ENCODE results near the gene RALGPS1. TPM values are rescaled to one million over a fixed set of nuclear protein-coding genes. Genes with fewer than 3 reads are reported as not detected.

RALGPS1 gene
- total and polyA plus RNA-seq, 2 of the 13 experiments (the other 11 are each of a cell fraction or from before 2014, with no cell fraction given), result 3.7 to 6.5 TPM

DNA sequence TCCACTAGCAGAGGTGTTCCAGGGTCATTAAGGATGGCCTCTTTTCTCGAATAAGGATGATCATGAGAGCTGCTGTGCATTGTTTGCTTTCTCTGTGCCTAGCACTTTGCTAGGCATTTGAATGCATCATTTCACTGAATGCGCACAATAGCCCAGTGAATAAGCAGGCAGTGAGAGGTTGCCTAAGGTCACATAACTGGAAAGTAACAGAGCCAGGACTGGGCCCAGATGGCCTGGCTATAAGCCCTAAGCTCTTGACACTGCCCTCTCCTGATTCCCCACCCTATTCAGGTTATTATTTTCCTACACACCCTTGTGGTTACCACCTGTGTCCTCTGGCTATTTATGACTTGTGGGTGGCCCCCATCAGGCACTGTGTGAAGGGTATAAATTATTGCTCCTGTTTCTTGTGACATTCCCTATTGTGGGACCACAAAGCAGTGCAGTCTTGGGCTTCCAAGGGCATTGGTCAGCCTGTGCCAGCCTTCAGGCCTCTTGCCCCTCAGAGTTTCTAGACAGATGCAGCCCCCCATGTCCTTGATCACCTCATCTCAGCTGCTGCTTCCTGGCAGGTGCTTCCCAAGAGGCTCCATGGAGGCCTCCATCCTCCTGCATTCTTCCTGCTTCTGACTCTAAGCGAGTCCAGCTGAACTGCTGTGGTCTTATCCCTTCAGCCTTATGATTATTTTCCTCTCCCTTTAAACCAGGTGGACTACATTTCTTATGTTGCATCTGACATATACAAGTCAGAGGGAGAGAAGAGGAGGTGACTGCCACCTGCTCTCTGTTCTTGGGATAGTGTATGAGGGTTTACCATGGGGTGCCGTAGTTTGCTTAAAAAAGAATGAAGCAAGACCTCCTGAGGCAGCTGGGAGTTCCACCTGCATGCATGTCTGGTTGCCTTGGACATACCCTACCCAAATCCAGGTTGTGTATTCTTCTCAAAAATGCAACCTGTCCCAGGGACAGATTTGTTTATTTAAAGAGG lies 160.3 kb downstream of the RALGPS1 start:
- no peak for ATAC-seq
- no peak overlapping the region for H3K4me2 ChIP-seq (ENCODE audit: low read depth, low read length)

More for the DNA sequence above, 160.3 kb downstream of the RALGPS1 start:
- Histone ChIP-seq H3K36me3 (replicated peaks in 1 of 2; ENCODE audit: control insufficient read depth in 1 of 2, insufficient read depth in 2 of 2, low read length in 2 of 2) (no peaks in the 10 kb centered on the region), H2AFZ (ENCODE audit: low read length) (no peak overlapping the region), H3K27me3 (ENCODE audit: control insufficient read depth in 1 of 2, insufficient read depth in 2 of 2, low read length in 2 of 2) (no peaks in the 10 kb centered on the region), H4K20me1 (ENCODE audit: insufficient read depth, low read length) (no peaks in the 10 kb centered on the region), H3K4me1 (ENCODE audit: insufficient read depth, low read length) (peaks cover 25% of the 10 kb centered on the region), H3K79me2 (ENCODE audit: insufficient read depth, low read length) (no peaks in the 10 kb centered on the region), H3K9ac (ENCODE audit: insufficient read depth, low read depth, low read length) (no peak overlapping the region), H3K27ac (ENCODE audit: extremely low read length, insufficient read depth, low read length) (no peak overlapping the region), H3K4me3 (replicated peaks in 1 of 3; ENCODE audit: insufficient read depth in 1 of 3, low read depth in 2 of 3, low read length in 3 of 3) (no peak overlapping the region), H3K9me3 (ENCODE audit: low read length) (no peaks in the 10 kb centered on the region)
- CTCF ChIA-PET (ENCODE audit: low intra/inter-chr PET ratio, low total read pairs), result no interaction called here
- in situ Hi-C loops (cut with HindIII; ENCODE audit: extremely low pct_ligation_motif_present, low pct_unique_long_range_greater_than_20kb), result no loop called here
- intact Hi-C loops (cut with micrococcal nuclease; ENCODE audit: unreplicated experiment), result no loop called here
- no peak for FAIRE-seq
- TF ChIP-seq ZNF841 (CRISPR knock-in tag; IDR thresholded peaks at IDR 0.05; ENCODE audit: borderline replicate concordance) (no peak), BCL6 (CRISPR knock-in tag; IDR thresholded peaks at IDR 0.05) (no peak), KDM1A (CRISPR knock-in tag; IDR thresholded peaks at IDR 0.05) (no peak), ZNF274 (CRISPR knock-in tag; IDR thresholded peaks at IDR 0.05) (no peak), FOXA1 (IDR thresholded peaks at IDR 0.05) (no peak), FOXA1 (CRISPR knock-in tag; IDR thresholded peaks at IDR 0.05) (no peak), STAT5B (CRISPR knock-in tag; IDR thresholded peaks at IDR 0.05) (no peak), ZNF83 (CRISPR knock-in tag; IDR thresholded peaks at IDR 0.05; ENCODE audit: borderline replicate concordance) (no peak), ZZZ3 (CRISPR knock-in tag; IDR thresholded peaks at IDR 0.05; ENCODE audit: borderline replicate concordance) (no peak), FLYWCH1 (CRISPR knock-in tag; IDR thresholded peaks at IDR 0.05) (no peak), NRL (CRISPR knock-in tag; IDR thresholded peaks at IDR 0.05; ENCODE audit: borderline replicate concordance) (no peak), MEF2D (CRISPR knock-in tag; IDR thresholded peaks at IDR 0.05) (no peak), ZNF430 (CRISPR knock-in tag; IDR thresholded peaks at IDR 0.05) (no peak), ZNF296 (CRISPR knock-in tag; conservative IDR thresholded peaks at IDR 0.05) (no peak), JUND (CRISPR knock-in tag; IDR thresholded peaks at IDR 0.05) (no peak)
- TF ChIP-seq, protein P1, sequence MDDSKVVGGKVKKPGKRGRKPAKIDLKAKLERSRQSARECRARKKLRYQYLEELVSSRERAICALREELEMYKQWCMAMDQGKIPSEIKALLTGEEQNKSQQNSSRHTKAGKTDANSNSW (CRISPR knock-in tag; IDR thresholded peaks at IDR 0.05; ENCODE audit: borderline replicate concordance), result no peak
- POLR2A ChIA-PET, result no interaction called here
- 87% methylated on average over 4 of the region's 4 CpGs for WGBS (ENCODE audit: low lambda C conversion rate)
- no peak for DNase-seq (ENCODE audit: low spot score)
- no TSS peak for BruUV-seq (replicated peaks)

Data from HepG2 (cell line).